Panc1 (cell line): ENCODE results near the gene PIWIL4. TPM values are rescaled to one million over a fixed set of nuclear protein-coding genes. Genes with fewer than 3 reads are reported as not detected.

Source experiments
- ATAC-seq: fragments of 200-7000 bp; cut with Tn5 transposase; 2 replicates; pipeline ENCODE4 v1.9.1; 2020; ENCODE audit warnings: mild to moderate bottlenecking, moderate library complexity
- BruUV-seq: library from RNA; stranded (reverse); fragments of 400-500 nt; replicated peaks from 2 replicates; lab custom pipeline; 2021; lab: Mats Ljungman, UMichigan
- CTCF ChIA-PET: fragments of 300-600 bp; sonication (Branson Sonifier 250); formaldehyde crosslinking; loops from one replicate; lab custom pipeline; 2022; ENCODE audit warnings: antibody characterized with exemption; lab: Charles Lee
- POLR2A ChIA-PET: fragments of 300-600 bp; sonication (Branson Sonifier 250); formaldehyde crosslinking; loops from one replicate; lab custom pipeline; 2022; ENCODE audit warnings: antibody characterized with exemption; lab: Charles Lee
- DNase-seq: peaks from one replicate; pipeline ENCODE4 v3.0.0-alpha.2; 2010; ENCODE audit warnings: low read depth, low spot score
- H3K27ac ChIP-seq: 2 replicates; pipeline ENCODE4 v1.5.1; 2011; ENCODE audit warnings: mild to moderate bottlenecking, low read length, inconsistent platforms
- H3K27me3 ChIP-seq: fragments of 200-500 bp; sonication (Bioruptor generic); 2 replicates; pipeline ENCODE4 v1.6.0; 2014; ENCODE audit warnings: low read length, inconsistent platforms; ENCODE audit not compliant: control insufficient read depth, insufficient read depth
- H3K36me3 ChIP-seq: fragments of 200-500 bp; sonication (Bioruptor generic); 2 replicates; pipeline ENCODE4 v1.5.1; 2014; ENCODE audit warnings: inconsistent platforms, mild to moderate bottlenecking, low read length, moderate library complexity; ENCODE audit not compliant: control insufficient read depth, insufficient read depth
- H3K4me1 ChIP-seq: 2 replicates; pipeline ENCODE4 v1.5.1; 2011; ENCODE audit warnings: inconsistent platforms, mild to moderate bottlenecking, low read length, moderate library complexity; ENCODE audit not compliant: control insufficient read depth, insufficient read depth
- H3K4me3 ChIP-seq, 2 experiments: 2 replicates each; pipeline ENCODE4 v1.5.1; 2011 to 2012; ENCODE audit warnings: low read depth in 2 of 2, low read length in 2 of 2, mild to moderate bottlenecking in 2 of 2, inconsistent platforms in 1 of 2, moderate library complexity in 1 of 2
- H3K9me3 ChIP-seq: fragments of 200-500 bp; sonication (Bioruptor generic); 2 replicates; pipeline ENCODE4 v1.5.1; 2014; ENCODE audit warnings: low read depth, mild to moderate bottlenecking, inconsistent platforms, low read length, moderate library complexity; ENCODE audit not compliant: control insufficient read depth, insufficient read depth
- CTCF ChIP-seq: fragments of 450-650 bp; IDR thresholded peaks from 2 replicates; pipeline ENCODE4 v1.5.1; 2017; ENCODE audit warnings: mild to moderate bottlenecking
- POLR2AphosphoS5 ChIP-seq: IDR thresholded peaks from 2 replicates; pipeline ENCODE4 v1.6.1; 2012; ENCODE audit warnings: mild to moderate bottlenecking, low read depth, low read length, moderate library complexity
- SIN3A ChIP-seq: IDR thresholded peaks from 2 replicates; pipeline ENCODE4 v1.6.1; 2012; ENCODE audit warnings: low read depth, mild to moderate bottlenecking, low read length, moderate library complexity, borderline replicate concordance; ENCODE audit not compliant: insufficient read depth
- TCF7L2 ChIP-seq: IDR thresholded peaks from 2 replicates; pipeline ENCODE4 v1.6.1; 2011; ENCODE audit warnings: mild to moderate bottlenecking, low read depth, low read length, inconsistent platforms
- in situ Hi-C: cut with HindIII; loops from 2 replicates; pipeline ENCODE4 v1.10.0; 2016; ENCODE audit warnings: low sequenced_read_pairs, low pct_unique_long_range_greater_than_20kb
- intact Hi-C: fragments of 100-400 bp; cut with micrococcal nuclease; formaldehyde crosslinking; loops from one replicate; pipeline ENCODE4 v1.10.0; 2022; ENCODE audit not compliant: unreplicated experiment
- total RNA-seq: library from RNA; stranded (reverse); gene quantifications from one replicate; pipeline ENCODE4 v1.2.1, GENCODE V29; 2021; ENCODE audit not compliant: unreplicated experiment
- TF ChIP-seq, protein P1 (sequence below), 2 experiments: IDR thresholded peaks; 2 replicates each; pipeline ENCODE4 v1.6.1; 2011 to 2012; ENCODE audit warnings: low read depth in 2 of 2, control low read depth in 1 of 2, low read length in 1 of 2, mild to moderate bottlenecking in 1 of 2, moderate library complexity in 1 of 2; ENCODE audit not compliant: insufficient read depth in 1 of 2

Gene PIWIL4
- total RNA-seq, 1 experiment from 2014 or later = 2.1 TPM

- TF ChIP-seq CTCF (peak; percentile 23; the same call in 1 of the 2 replicates), TCF7L2 (no peak)
- DNase-seq (peak; percentile 47), ATAC-seq (peak; percentile 89)
- Histone ChIP-seq H3K27me3 (no peaks in the 10 kb centered on the region), H3K36me3 (no peaks in the 10 kb centered on the region), H3K4me1 (peaks cover 5% of the 10 kb centered on the region; the same call in 1 of the 2 replicates), H3K4me3 (no peak overlapping the region), H3K27ac (no peak overlapping the region), H3K9me3 (no peaks in the 10 kb centered on the region)
- ChIA-PET CTCF (interaction anchor here (0.7 to 0.9 kb wide), 2 partner anchors 42 to 126 kb away, joined by 3 read pairs; no protein-coding TSS in a partner anchor), POLR2A (no interaction called here)
- BruUV-seq = no TSS peak
- intact Hi-C loops (loop anchor here (2.0 kb wide), 1 partner anchor 45 kb away; no protein-coding TSS in a partner anchor), in situ Hi-C loops (no loop called here)
Observed at GRCh38 chr11:94563176-94563847, 3.9 kb upstream of the PIWIL4 start.

DNA sequence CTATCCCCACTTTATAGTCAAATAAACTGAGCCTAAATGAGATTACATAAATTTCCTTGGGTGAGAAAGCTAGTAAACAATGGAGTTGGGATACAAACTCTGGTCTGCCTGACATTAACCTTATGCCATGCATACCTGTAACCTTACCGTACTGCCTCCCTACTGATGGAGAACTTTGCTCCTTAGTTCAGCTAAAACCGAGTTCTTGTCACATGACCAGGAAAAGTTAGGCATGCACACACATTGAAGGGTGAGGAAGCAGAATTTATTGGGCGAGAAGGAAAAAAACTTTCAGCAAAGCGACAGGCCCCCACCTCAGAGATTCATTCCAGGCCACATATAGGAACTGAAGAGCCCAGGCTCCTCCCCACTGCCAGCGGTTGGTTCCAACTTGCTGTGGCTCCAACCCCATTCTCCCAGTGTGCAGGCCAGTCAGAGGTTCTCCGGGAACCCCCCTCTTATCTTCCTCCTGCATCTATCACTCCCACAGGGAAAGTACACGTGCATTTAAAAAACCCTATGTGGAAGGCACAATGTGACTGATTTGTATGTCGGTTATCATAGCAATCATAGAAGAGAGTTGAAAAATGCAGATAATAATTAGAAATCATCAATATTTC is 3.2 kb upstream of the PIWIL4 start:
- no TSS peak for BruUV-seq
- Histone ChIP-seq H3K36me3 (no peaks in the 10 kb centered on the region), H3K4me1 (peaks cover 5% of the 10 kb centered on the region; the same call in 1 of the 2 replicates), H3K9me3 (no peaks in the 10 kb centered on the region), H3K27me3 (no peaks in the 10 kb centered on the region), H3K4me3 (no peak overlapping the region), H3K27ac (no peak overlapping the region)
- TF ChIP-seq SIN3A (no peak), TCF7L2 (no peak)
- no peak for DNase-seq
- CTCF ChIA-PET = no interaction called here
- intact Hi-C loops = loop anchor here (2.0 kb wide), 1 partner anchor 45 kb away; no protein-coding TSS in a partner anchor
- POLR2A ChIA-PET = no interaction called here
- in situ Hi-C loops = no loop called here
- peak; percentile 73 for ATAC-seq

DNA sequence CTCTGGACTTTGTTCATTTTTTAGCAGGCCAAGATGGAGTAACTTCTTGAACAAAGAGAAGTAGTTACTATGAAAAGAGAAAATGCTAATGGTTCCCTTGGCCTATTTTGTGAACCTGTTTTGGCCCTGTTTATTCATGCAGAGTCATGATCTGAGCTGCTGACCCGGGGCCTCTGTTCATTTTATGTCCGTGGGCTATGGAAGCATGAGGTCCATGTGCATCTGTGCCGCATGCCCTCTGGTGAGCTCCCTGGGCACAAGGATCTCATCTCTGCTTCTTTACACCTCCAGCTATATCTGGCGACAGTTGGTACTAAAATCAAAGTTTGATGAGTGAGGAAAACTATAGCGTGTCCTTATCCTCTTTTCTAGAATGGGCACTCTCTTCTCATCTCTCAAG is 1.0 kb downstream of the PIWIL4 start:
- Histone ChIP-seq H3K4me1 (peaks cover 5% of the 10 kb centered on the region; the same call in 1 of the 2 replicates), H3K27ac (no peak overlapping the region), H3K36me3 (no peaks in the 10 kb centered on the region), H3K4me3 (no peak overlapping the region), H3K9me3 (no peaks in the 10 kb centered on the region), H3K27me3 (no peaks in the 10 kb centered on the region)
- CTCF ChIA-PET = no interaction called here
- ATAC-seq (no peak), DNase-seq (no peak)
- POLR2A ChIA-PET = no interaction called here
- no TSS peak for BruUV-seq
- intact Hi-C loops = no loop called here
- no peak for TF ChIP-seq CTCF
- TF ChIP-seq, protein P1, sequence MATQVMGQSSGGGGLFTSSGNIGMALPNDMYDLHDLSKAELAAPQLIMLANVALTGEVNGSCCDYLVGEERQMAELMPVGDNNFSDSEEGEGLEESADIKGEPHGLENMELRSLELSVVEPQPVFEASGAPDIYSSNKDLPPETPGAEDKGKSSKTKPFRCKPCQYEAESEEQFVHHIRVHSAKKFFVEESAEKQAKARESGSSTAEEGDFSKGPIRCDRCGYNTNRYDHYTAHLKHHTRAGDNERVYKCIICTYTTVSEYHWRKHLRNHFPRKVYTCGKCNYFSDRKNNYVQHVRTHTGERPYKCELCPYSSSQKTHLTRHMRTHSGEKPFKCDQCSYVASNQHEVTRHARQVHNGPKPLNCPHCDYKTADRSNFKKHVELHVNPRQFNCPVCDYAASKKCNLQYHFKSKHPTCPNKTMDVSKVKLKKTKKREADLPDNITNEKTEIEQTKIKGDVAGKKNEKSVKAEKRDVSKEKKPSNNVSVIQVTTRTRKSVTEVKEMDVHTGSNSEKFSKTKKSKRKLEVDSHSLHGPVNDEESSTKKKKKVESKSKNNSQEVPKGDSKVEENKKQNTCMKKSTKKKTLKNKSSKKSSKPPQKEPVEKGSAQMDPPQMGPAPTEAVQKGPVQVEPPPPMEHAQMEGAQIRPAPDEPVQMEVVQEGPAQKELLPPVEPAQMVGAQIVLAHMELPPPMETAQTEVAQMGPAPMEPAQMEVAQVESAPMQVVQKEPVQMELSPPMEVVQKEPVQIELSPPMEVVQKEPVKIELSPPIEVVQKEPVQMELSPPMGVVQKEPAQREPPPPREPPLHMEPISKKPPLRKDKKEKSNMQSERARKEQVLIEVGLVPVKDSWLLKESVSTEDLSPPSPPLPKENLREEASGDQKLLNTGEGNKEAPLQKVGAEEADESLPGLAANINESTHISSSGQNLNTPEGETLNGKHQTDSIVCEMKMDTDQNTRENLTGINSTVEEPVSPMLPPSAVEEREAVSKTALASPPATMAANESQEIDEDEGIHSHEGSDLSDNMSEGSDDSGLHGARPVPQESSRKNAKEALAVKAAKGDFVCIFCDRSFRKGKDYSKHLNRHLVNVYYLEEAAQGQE (IDR thresholded peaks at IDR 0.05; ENCODE audit: insufficient read depth in 1 of 2, low read depth in 2 of 2, low read length in 1 of 2) = no peak
- TF ChIP-seq SIN3A = no peak
- no peak for TF ChIP-seq POLR2AphosphoS5
- no peak for TF ChIP-seq TCF7L2
- in situ Hi-C loops = no loop called here
